SK-N-SH (cell line): ENCODE results near the gene XRCC3.

ENCODE experiments used
- CTCF ChIP-seq: fragments of 200-600 bp; sonication (generic); IDR thresholded peaks from 2 replicates; pipeline ENCODE4 v1.6.1; 2017; ENCODE audit warnings: antibody characterized with exemption, mild to moderate bottlenecking, moderate library complexity
- FOSL2 ChIP-seq: IDR thresholded peaks from 2 replicates; pipeline ENCODE4 v1.4.0; 2012; ENCODE audit warnings: low read depth, mild to moderate bottlenecking, moderate library complexity, borderline replicate concordance
- FOXJ3 ChIP-seq: sonication (generic); formaldehyde crosslinking; IDR thresholded peaks from 2 replicates; pipeline ENCODE4 v1.5.1; 2020; ENCODE audit warnings: mild to moderate bottlenecking, missing genetic modification reagents
- JUND ChIP-seq: IDR thresholded peaks from 2 replicates; pipeline ENCODE4 v1.4.0; 2012
- RFX5 ChIP-seq: IDR thresholded peaks from 2 replicates; pipeline ENCODE4 v1.6.1; 2012; ENCODE audit warnings: mild to moderate bottlenecking, improper control_type of control experiment, low read length
- SIN3A ChIP-seq: IDR thresholded peaks from 2 replicates; pipeline ENCODE4 v1.6.1; 2012; ENCODE audit warnings: low read depth, mild to moderate bottlenecking, low read length, moderate library complexity, borderline replicate concordance
- SMC3 ChIP-seq: IDR thresholded peaks from 2 replicates; pipeline ENCODE4 v1.6.1; 2012; ENCODE audit warnings: low read depth, low read length, improper control_type of control experiment
- TAF1 ChIP-seq: IDR thresholded peaks from 2 replicates; pipeline ENCODE4 v1.6.1; 2012; ENCODE audit warnings: low read depth, mild to moderate bottlenecking, low read length, moderate library complexity, borderline replicate concordance

DNA sequence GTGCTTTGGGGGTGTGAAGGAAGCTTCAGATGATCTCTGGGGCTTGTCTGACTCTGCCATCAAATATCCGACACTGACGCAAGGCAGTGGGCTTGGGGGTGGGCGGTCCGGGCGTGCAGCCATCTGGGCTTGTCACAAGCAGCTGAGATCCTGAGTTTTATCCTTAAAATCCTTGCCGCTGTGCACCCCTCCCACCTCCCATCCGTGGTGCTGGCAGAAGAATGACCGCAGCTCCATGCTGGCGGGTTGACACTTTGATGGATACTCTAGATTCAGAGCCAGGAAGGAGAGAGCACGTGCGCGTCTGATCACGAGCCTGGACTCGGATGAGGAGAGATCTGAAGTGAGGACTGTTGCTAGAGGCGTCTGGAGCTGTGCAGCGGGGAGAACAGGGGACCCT is 3.3 kb upstream of the XRCC3 start:
- TF ChIP-seq FOXJ3 (CRISPR knock-in tag) (no peak), SIN3A (no peak), SMC3 (no peak), CTCF (no peak), RFX5 (no peak), JUND (no peak), FOSL2 (no peak), TAF1 (no peak)
